A673 (cell line): Measurements from ENCODE around the gene PHTF2. TPM values are rescaled to one million over a fixed set of nuclear protein-coding genes. Genes with fewer than 3 reads are reported as not detected.
"Not testable (repeated sequence)": the region's sequence is repeated elsewhere in the genome, so short reads cannot be mapped to it uniquely, and the experiment has no call there.

Source experiments
- BruUV-seq: library from RNA; stranded (reverse); fragments of 400-500 nt; replicated peaks from 2 replicates; lab custom pipeline; 2021; lab: Mats Ljungman, UMichigan
- CTCF ChIA-PET: fragments of 300-600 bp; sonication (Branson Sonifier 250); formaldehyde crosslinking; loops from one replicate; lab custom pipeline; 2022; ENCODE audit warnings: antibody characterized with exemption; lab: Charles Lee
- POLR2A ChIA-PET: fragments of 300-600 bp; sonication (Branson Sonifier 250); formaldehyde crosslinking; loops from one replicate; lab custom pipeline; 2022; ENCODE audit warnings: antibody characterized with exemption; ENCODE audit not compliant: low non-redundant PET; lab: Charles Lee
- DNase-seq: peaks from one replicate; pipeline ENCODE4 v3.0.0-alpha.2; 2015; ENCODE audit warnings: low spot score
- H3K27ac ChIP-seq: fragments of 200-600 bp; sonication (generic); 2 replicates; pipeline ENCODE4 v1.5.1; 2016; ENCODE audit warnings: mixed run types, low read depth, mild to moderate bottlenecking, mixed read lengths, antibody characterized with exemption, low read length; ENCODE audit not compliant: poor library complexity, severe bottlenecking
- H3K27me3 ChIP-seq: fragments of 200-600 bp; sonication (generic); replicated peaks from 2 replicates; pipeline ENCODE4 v1.6.1; 2017; ENCODE audit warnings: mixed run types, low read depth, mild to moderate bottlenecking, mixed read lengths, antibody characterized with exemption, low read length; ENCODE audit not compliant: insufficient read depth, poor library complexity
- H3K36me3 ChIP-seq: fragments of 200-600 bp; sonication (generic); 2 replicates; pipeline ENCODE4 v1.6.1; 2016; ENCODE audit warnings: mixed run types, mild to moderate bottlenecking, mixed read lengths, antibody characterized with exemption, low read length; ENCODE audit not compliant: insufficient read depth, poor library complexity, severe bottlenecking
- H3K4me1 ChIP-seq: fragments of 200-600 bp; sonication (generic); 2 replicates; pipeline ENCODE4 v1.6.1; 2017; ENCODE audit warnings: mixed run types, mild to moderate bottlenecking, mixed read lengths, antibody characterized with exemption, low read length; ENCODE audit not compliant: insufficient read depth, poor library complexity, severe bottlenecking
- H3K4me3 ChIP-seq: fragments of 200-600 bp; sonication (generic); 2 replicates; pipeline ENCODE4 v1.5.1; 2016; ENCODE audit warnings: low read depth, mixed run types, mild to moderate bottlenecking, mixed read lengths, low read length; ENCODE audit not compliant: poor library complexity, severe bottlenecking
- H3K9me3 ChIP-seq: fragments of 200-600 bp; sonication (generic); 2 replicates; pipeline ENCODE4 v1.6.1; 2016; ENCODE audit warnings: mixed run types, low read depth, mild to moderate bottlenecking, mixed read lengths, antibody characterized with exemption, low read length; ENCODE audit not compliant: poor library complexity, severe bottlenecking
- EZH2 ChIP-seq: fragments of 200-600 bp; sonication (generic); IDR thresholded peaks from 2 replicates; pipeline ENCODE4 v1.6.1; 2017; ENCODE audit warnings: borderline replicate concordance, low read depth, mild to moderate bottlenecking, mixed read lengths, antibody characterized with exemption, low read length; ENCODE audit not compliant: poor library complexity, severe bottlenecking
- intact Hi-C: fragments of 100-400 bp; cut with micrococcal nuclease; formaldehyde crosslinking; loops from one replicate; pipeline ENCODE4 v1.10.0; 2022; ENCODE audit not compliant: unreplicated experiment
- total RNA-seq: library from RNA; stranded (reverse); gene quantifications from 2 replicates; pipeline ENCODE4 v1.2.3, GENCODE V29; 2021
- TF ChIP-seq, protein P1 (sequence below): fragments of 300-800, 200-600 bp; sonication (generic); conservative IDR thresholded peaks from 2 replicates; pipeline ENCODE4 v1.5.1; 2017; ENCODE audit warnings: low read depth, mild to moderate bottlenecking, antibody characterized with exemption, low read length, moderate library complexity, mixed read lengths

Gene PHTF2
- total RNA-seq, 1 experiment from 2014 or later = 36.6 TPM

DNA sequence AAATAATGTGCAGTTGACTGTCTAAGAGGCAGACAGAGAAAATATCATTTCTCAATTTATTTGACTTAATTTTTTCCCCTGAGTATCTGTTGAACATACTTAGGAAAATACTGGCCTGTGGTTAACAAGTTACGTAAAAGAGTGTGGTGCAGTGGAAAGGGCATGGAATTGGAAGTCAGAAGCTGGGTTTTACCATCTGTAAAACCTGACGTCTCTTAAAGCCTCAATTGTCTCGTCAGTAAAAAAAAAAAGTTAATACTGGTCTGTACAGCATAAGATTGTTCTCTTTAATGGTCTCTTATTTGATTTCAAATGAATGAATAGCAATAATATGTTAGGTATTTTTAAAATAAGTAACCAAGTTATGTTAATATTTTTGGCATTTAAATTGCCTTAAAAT, 67.8 kb downstream of the PHTF2 start:
- POLR2A ChIA-PET = no interaction called here
- no TSS peak for BruUV-seq
- CTCF ChIA-PET = interaction anchor here (0.6 kb wide), 1 partner anchor 188 kb away, joined by 5 read pairs; no protein-coding TSS in a partner anchor

DNA sequence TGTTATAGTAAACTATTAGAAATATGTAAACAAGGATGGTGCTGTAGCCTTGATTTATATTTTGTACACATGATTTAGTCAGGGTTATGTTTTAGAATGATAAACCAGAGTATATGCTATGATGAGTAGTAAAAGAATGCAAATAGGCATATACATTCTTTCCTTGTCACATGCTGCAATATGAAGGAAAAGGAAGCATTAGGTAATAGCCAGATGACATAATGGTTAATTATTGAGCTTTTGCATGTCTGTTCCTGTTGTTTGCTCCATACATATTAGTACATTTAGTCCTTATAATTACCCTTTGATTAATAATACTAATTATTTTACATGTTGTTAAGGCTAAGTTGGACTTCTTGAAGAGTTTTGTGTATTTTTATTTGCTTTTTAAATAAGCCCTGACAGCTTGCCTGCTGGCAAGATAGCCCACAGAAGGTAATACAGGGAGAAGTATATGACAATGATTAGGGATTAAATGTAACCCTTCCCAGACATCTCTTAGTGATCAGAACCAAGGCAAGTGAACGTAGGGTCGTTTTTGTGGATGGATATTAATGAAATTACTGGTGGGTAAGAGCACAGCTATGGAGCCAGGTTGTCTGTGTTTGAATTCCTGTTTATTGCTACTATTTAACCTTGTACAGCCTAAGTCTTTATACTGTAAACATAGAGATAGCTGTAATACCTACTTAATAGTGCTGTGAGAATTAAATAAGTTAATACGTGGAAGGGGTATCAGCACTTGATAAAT, 68.4 kb downstream of the PHTF2 start:
- Histone ChIP-seq H3K36me3 (no peaks in the 10 kb centered on the region), H3K9me3 (no peaks in the 10 kb centered on the region), H3K27me3 (no peaks in the 10 kb centered on the region), H3K4me3 (no peak overlapping the region), H3K27ac (no peak overlapping the region), H3K4me1 (peaks cover 11% of the 10 kb centered on the region)
- intact Hi-C loops = no loop called here
- CTCF ChIA-PET = interaction anchor here (0.6 kb wide), 1 partner anchor 189 kb away, joined by 5 read pairs; no protein-coding TSS in a partner anchor
- no TSS peak for BruUV-seq
- POLR2A ChIA-PET = no interaction called here
- TF ChIP-seq EZH2 = no peak
- peak; percentile 46 for DNase-seq

More for the DNA sequence above, 67.8 kb downstream of the PHTF2 start:
- peaks cover 11% of the 10 kb centered on the region for H3K4me1 ChIP-seq
- intact Hi-C loops = no loop called here
- DNase-seq = no peak
- TF ChIP-seq, protein P1, sequence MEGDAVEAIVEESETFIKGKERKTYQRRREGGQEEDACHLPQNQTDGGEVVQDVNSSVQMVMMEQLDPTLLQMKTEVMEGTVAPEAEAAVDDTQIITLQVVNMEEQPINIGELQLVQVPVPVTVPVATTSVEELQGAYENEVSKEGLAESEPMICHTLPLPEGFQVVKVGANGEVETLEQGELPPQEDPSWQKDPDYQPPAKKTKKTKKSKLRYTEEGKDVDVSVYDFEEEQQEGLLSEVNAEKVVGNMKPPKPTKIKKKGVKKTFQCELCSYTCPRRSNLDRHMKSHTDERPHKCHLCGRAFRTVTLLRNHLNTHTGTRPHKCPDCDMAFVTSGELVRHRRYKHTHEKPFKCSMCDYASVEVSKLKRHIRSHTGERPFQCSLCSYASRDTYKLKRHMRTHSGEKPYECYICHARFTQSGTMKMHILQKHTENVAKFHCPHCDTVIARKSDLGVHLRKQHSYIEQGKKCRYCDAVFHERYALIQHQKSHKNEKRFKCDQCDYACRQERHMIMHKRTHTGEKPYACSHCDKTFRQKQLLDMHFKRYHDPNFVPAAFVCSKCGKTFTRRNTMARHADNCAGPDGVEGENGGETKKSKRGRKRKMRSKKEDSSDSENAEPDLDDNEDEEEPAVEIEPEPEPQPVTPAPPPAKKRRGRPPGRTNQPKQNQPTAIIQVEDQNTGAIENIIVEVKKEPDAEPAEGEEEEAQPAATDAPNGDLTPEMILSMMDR = no peak
- no peak for TF ChIP-seq EZH2
- H3K36me3 ChIP-seq = no peaks in the 10 kb centered on the region
- H3K27ac ChIP-seq = no peak overlapping the region
- no peaks in the 10 kb centered on the region for H3K9me3 ChIP-seq
- H3K27me3 ChIP-seq = no peaks in the 10 kb centered on the region
- no peak overlapping the region for H3K4me3 ChIP-seq

DNA sequence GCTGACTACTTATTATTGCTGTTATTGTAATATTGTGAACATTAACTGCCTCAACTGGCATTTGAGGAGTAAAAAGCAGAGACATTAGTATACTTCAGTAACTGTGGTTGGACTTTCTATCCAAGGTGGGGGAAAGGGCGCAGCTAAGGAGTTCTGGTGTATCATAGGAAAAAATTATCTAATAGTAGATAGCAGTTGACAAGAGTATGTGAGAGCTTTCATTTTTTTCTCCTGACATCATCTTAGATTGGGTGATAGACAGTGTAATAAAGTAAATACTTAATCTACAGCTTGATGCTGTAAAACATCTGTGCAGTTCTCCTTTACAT, 68.9 kb downstream of the PHTF2 start:
- Histone ChIP-seq H3K27ac (no peak overlapping the region), H3K4me3 (no peak overlapping the region), H3K27me3 (no peaks in the 10 kb centered on the region), H3K9me3 (no peaks in the 10 kb centered on the region), H3K36me3 (no peaks in the 10 kb centered on the region), H3K4me1 (peaks cover 11% of the 10 kb centered on the region)
- BruUV-seq = no TSS peak
- no peak for DNase-seq
- ChIA-PET CTCF (no interaction called here), POLR2A (no interaction called here)
- intact Hi-C loops = no loop called here
- TF ChIP-seq, protein P1 = no peak
- TF ChIP-seq EZH2 = no peak

DNA sequence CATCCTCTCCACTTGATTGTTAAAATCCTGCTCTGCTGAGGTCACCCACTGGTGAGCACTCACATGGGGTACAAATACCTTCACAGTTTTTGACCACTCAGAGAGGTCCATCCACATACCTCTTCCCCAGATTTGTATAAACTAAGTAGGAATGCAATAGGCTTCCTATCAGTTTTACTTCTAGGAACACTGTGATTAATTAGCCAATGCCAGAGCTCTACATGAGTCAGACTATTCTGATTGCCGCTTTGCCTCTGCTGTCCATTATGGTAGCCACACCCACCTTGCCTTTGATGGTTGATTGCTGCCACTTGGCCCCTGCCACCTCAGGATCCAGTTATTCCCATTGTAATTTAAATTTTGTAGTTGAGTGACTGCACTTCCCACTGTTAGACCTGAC, 73.7 kb downstream of the PHTF2 start:
- BruUV-seq, H3K4me1 ChIP-seq, POLR2A ChIA-PET, DNase-seq, CTCF ChIA-PET, H3K9me3 ChIP-seq, H3K4me3 ChIP-seq, intact Hi-C loops, H3K27ac ChIP-seq, H3K27me3 ChIP-seq, H3K36me3 ChIP-seq: not testable (repeated sequence)

DNA sequence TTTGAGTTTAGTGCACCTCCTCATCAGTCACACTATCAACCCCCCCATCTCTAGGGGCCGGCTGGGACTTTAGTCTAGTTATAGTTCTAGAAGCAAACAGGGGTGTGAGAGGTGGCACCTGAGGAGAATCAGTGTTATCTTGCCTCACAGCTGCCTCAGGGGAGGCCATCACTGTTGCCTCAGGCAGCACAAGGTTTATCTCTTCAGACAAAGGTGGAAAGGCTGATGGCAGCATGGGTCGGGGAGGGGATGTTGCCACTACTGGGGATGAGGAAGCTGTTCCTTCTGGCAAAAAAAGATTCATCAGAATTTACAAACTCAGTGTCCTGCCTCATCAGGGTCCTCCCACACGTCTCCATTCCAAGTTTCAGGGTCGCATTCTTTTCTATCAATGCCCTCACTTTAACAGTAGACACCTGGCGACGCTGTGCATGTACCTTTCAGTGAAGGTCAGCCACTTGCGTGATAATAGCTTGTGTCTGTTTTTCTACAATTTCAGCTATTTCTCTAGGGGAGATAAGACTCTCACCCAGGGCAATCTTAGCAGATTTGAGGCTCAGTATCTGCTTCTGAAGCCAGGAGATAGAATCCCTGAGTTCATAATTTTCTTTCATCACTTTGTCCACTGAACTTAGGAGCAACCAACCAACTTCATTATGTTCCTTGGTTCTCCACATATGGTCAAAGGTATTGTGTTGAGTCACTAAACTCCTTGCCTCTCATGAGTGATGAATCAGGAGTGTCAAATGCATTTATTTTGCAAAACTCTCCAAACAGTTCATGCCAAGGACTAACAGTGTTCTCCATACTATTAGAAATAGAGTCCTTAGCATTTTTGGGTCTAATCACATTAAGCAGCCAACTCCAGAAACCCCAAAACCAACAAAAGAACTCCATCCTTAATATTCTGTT, 75.1 kb downstream of the PHTF2 start:
- H3K4me3 ChIP-seq, DNase-seq, intact Hi-C loops, H3K9me3 ChIP-seq, POLR2A ChIA-PET, H3K27ac ChIP-seq, H3K36me3 ChIP-seq, CTCF ChIA-PET, H3K4me1 ChIP-seq, H3K27me3 ChIP-seq, BruUV-seq: not testable (repeated sequence)
